ENCODE data around the gene UBE2E2. TPM values are rescaled to one million over a fixed set of nuclear protein-coding genes. Genes with fewer than 3 reads are reported as not detected.

Gene UBE2E2
- total RNA-seq, 1 experiment from 2014 or later: 64.3 TPM

- ChIA-PET POLR2A (no interaction called here), CTCF (no interaction called here)
- no peak for DNase-seq (ENCODE audit: unreplicated experiment)
- no peak for TF ChIP-seq CTCF (IDR thresholded peaks at IDR 0.05; ENCODE audit: unreplicated experiment)
- Mint-ChIP-seq H3K4me1 (ENCODE audit: insufficient read depth, unreplicated experiment) (peaks cover 16% of the 10 kb centered on the region), H3K36me3 (ENCODE audit: insufficient read depth, unreplicated experiment) (no peaks in the 10 kb centered on the region), H3K9me3 (ENCODE audit: unreplicated experiment) (no peaks in the 10 kb centered on the region), H3K27ac (ENCODE audit: low read depth, unreplicated experiment) (no peak overlapping the region), H3K27me3 (ENCODE audit: insufficient read depth, unreplicated experiment) (no peaks in the 10 kb centered on the region), H3K4me3 (ENCODE audit: unreplicated experiment) (no peak overlapping the region)
- intact Hi-C loops (cut with micrococcal nuclease): loop anchor here (10.0 kb wide), 1 partner anchor 175 kb away; no protein-coding TSS in a partner anchor
- no TSS peak for BruUV-seq (replicated peaks)
Measured at GRCh38 chr3:23450051-23450450, 246.9 kb downstream of the UBE2E2 start.

- BruUV-seq (replicated peaks): no TSS peak
- Mint-ChIP-seq H3K9me3 (ENCODE audit: unreplicated experiment) (no peaks in the 10 kb centered on the region), H3K4me3 (ENCODE audit: unreplicated experiment) (no peak overlapping the region), H3K27ac (ENCODE audit: low read depth, unreplicated experiment) (no peak overlapping the region), H3K36me3 (ENCODE audit: insufficient read depth, unreplicated experiment) (no peaks in the 10 kb centered on the region), H3K4me1 (ENCODE audit: insufficient read depth, unreplicated experiment) (peaks cover 24% of the 10 kb centered on the region), H3K27me3 (ENCODE audit: insufficient read depth, unreplicated experiment) (no peaks in the 10 kb centered on the region)
- TF ChIP-seq CTCF (IDR thresholded peaks at IDR 0.05; ENCODE audit: unreplicated experiment): no peak
- intact Hi-C loops (cut with micrococcal nuclease): loop anchor here (10.0 kb wide), 1 partner anchor 176 kb away; no protein-coding TSS in a partner anchor
- ChIA-PET CTCF (interaction anchor here (0.8 kb wide), 1 partner anchor 1088 kb away, joined by 3 read pairs; no protein-coding TSS in a partner anchor), POLR2A (interaction anchor here (0.7 kb wide), 1 partner anchor 285 kb away, joined by 3 read pairs; no protein-coding TSS in a partner anchor)
- no peak for DNase-seq (ENCODE audit: unreplicated experiment)
Measured at GRCh38 chr3:23450806-23451205, 247.7 kb downstream of the UBE2E2 start.

- no peaks in the 10 kb centered on the region for H3K36me3 Mint-ChIP-seq (ENCODE audit: insufficient read depth, unreplicated experiment)
- intact Hi-C loops (cut with micrococcal nuclease): loop anchor here (10.0 kb wide), 1 partner anchor 178 kb away; no protein-coding TSS in a partner anchor
- H3K9me3 Mint-ChIP-seq (ENCODE audit: unreplicated experiment): no peaks in the 10 kb centered on the region
- H3K4me1 Mint-ChIP-seq (ENCODE audit: insufficient read depth, unreplicated experiment): peaks cover 23% of the 10 kb centered on the region
- no peaks in the 10 kb centered on the region for H3K27me3 Mint-ChIP-seq (ENCODE audit: insufficient read depth, unreplicated experiment)
- ChIA-PET POLR2A (no interaction called here), CTCF (no interaction called here)
- H3K4me3 Mint-ChIP-seq (ENCODE audit: unreplicated experiment): no peak overlapping the region
- BruUV-seq (replicated peaks): no TSS peak
- no peak for TF ChIP-seq CTCF (IDR thresholded peaks at IDR 0.05; ENCODE audit: unreplicated experiment)
- no peak for DNase-seq (ENCODE audit: unreplicated experiment)
- H3K27ac Mint-ChIP-seq (ENCODE audit: low read depth, unreplicated experiment): no peak overlapping the region
Measured at GRCh38 chr3:23452408-23452807, 249.3 kb downstream of the UBE2E2 start.

GRCh38 chr3:23455084-23455483 lies 252.0 kb downstream of the UBE2E2 start:
- no peak for TF ChIP-seq CTCF (IDR thresholded peaks at IDR 0.05; ENCODE audit: unreplicated experiment)
- no peaks in the 10 kb centered on the region for H3K36me3 Mint-ChIP-seq (ENCODE audit: insufficient read depth, unreplicated experiment)
- no peak overlapping the region for H3K27ac Mint-ChIP-seq (ENCODE audit: low read depth, unreplicated experiment)
- intact Hi-C loops (cut with micrococcal nuclease): loop anchor here (10.0 kb wide), 1 partner anchor 180 kb away; no protein-coding TSS in a partner anchor
- no peaks in the 10 kb centered on the region for H3K27me3 Mint-ChIP-seq (ENCODE audit: insufficient read depth, unreplicated experiment)
- DNase-seq (ENCODE audit: unreplicated experiment): peak; percentile 92
- CTCF ChIA-PET: no interaction called here
- no peaks in the 10 kb centered on the region for H3K9me3 Mint-ChIP-seq (ENCODE audit: unreplicated experiment)
- no peak overlapping the region for H3K4me3 Mint-ChIP-seq (ENCODE audit: unreplicated experiment)
- BruUV-seq (replicated peaks): no TSS peak
- peaks cover 27% of the 10 kb centered on the region for H3K4me1 Mint-ChIP-seq (ENCODE audit: insufficient read depth, unreplicated experiment)
- POLR2A ChIA-PET: interaction anchor here (0.6 to 2.2 kb wide), 8 partner anchors 9 to 285 kb away, joined by 3 to 8 read pairs (median 3); partner anchors contain the start of gene UBE2E2

All from MCF 10A (cell line).